Measurements from ENCODE around the gene EIF4G3. TPM values are rescaled to one million over a fixed set of nuclear protein-coding genes. Genes with fewer than 3 reads are reported as not detected.

The EIF4G3 gene, protein sequence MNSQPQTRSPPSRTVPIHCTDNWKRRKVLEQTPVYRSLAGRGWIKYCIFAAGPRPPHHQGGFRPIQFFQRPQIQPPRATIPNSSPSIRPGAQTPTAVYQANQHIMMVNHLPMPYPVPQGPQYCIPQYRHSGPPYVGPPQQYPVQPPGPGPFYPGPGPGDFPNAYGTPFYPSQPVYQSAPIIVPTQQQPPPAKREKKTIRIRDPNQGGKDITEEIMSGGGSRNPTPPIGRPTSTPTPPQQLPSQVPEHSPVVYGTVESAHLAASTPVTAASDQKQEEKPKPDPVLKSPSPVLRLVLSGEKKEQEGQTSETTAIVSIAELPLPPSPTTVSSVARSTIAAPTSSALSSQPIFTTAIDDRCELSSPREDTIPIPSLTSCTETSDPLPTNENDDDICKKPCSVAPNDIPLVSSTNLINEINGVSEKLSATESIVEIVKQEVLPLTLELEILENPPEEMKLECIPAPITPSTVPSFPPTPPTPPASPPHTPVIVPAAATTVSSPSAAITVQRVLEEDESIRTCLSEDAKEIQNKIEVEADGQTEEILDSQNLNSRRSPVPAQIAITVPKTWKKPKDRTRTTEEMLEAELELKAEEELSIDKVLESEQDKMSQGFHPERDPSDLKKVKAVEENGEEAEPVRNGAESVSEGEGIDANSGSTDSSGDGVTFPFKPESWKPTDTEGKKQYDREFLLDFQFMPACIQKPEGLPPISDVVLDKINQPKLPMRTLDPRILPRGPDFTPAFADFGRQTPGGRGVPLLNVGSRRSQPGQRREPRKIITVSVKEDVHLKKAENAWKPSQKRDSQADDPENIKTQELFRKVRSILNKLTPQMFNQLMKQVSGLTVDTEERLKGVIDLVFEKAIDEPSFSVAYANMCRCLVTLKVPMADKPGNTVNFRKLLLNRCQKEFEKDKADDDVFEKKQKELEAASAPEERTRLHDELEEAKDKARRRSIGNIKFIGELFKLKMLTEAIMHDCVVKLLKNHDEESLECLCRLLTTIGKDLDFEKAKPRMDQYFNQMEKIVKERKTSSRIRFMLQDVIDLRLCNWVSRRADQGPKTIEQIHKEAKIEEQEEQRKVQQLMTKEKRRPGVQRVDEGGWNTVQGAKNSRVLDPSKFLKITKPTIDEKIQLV (N-terminal part only)
- total RNA-seq = 27.4 and 36.0 TPM in 2 replicates

DNA sequence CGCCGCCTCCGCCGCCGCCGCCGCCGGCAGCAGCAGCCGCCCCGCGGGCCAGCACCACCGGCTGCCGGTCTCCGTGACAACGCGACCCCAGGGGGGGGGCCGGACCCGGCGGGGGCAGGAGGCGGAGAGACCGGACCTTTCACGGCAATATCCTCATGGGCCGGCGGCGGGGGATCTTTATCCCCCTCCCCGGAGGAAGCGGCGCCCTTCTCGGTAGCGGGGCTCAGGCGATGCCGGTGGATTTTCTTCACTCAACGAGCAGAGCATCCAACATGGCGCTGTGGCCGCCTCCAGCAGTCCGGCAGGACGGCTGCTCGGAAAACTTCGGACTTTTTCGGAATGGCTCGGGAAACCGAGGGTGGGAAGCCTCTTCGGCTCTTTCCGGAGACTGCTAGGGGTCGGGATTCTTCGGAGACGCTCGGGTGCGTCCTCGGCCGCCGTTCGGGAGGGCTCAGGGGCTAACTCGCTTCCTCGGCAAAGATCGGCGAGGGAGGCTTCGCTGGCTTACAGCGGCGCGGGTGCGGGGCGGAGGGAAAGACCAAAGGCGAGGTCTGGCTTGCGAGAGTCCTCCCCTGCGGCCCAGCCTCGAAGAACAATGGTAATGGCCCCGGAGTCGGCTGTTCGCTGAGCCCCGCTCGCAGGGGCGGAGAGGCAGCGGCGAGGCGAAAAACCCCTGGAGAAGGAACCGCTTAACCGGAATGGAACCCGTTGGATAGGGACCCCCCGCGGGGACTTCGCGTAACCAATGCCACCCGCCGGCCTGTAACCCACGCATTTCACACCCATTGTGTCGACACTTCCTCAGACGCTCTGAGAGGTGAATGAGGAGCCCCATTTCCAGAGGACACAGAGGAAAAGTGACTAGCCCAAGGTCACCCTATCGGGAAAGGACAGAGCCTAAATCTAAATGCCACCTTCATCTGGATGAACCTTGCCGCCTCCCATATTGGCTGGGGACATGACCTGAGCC lies at the start of gene EIF4G3:
TSS of gene EIF4G3 (minus strand) at position 312 of the 970 bp plus-strand sequence. CDS start 174,155 bp downstream, outside the sequence.

DNA sequence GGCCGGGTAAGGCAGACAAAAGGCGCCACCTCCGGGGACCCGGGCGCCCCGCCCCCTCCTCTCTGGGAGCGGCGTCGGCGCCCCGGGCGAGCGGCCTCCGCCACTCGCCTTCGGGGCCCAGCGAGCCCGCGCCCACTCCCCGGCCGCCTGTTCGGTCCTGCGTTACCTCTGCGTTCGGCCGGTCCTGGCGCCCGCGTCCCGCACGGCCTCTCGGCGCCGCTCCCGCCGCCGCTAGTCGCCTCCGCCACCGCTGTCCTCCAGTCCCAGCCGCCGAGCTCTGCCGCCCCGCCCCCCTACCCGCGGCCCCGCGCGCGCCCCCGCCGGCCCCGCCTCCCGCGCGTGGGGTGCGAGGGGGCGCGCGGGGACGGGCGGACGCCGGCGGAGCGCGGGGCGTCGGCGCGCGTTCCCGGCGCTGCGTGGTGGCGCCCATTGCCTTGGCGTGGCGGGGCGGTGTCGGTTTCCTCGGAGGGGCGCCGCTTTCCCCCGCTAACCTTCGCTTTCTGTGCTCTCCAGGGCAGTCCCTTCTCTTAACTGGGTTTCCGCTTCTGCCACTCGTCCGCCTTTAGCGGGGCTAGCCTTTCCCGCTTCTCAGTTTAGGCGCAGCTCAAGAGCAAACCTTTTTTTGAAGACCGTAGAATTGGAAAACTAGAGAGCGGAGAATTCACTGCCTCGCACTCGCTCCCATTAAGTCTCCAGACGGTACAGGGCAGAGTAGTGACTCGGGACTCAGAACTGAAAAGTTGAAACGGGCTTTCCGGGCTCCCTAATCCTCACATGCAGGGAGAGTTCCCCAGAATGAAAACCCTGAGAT lies 389.5 kb downstream of the EIF4G3 start, which contains the start of gene HP1BP3:
TSS of gene HP1BP3 (minus strand) at position 279 of the 811 bp plus-strand sequence. CDS start 6,867 bp downstream, outside the sequence.

Other genes starting within 250 kb of the EIF4G3 start
- 114 and 128 TPM in 2 replicates for gene ECE1, start 113.6 kb upstream of the EIF4G3 start, total RNA-seq